ENCODE data around the gene MSL1. TPM values are rescaled to one million over a fixed set of nuclear protein-coding genes. Genes with fewer than 3 reads are reported as not detected.

Gene MSL1
- total RNA-seq, 1 donor from 2014 or later: 84.4 TPM

DNA sequence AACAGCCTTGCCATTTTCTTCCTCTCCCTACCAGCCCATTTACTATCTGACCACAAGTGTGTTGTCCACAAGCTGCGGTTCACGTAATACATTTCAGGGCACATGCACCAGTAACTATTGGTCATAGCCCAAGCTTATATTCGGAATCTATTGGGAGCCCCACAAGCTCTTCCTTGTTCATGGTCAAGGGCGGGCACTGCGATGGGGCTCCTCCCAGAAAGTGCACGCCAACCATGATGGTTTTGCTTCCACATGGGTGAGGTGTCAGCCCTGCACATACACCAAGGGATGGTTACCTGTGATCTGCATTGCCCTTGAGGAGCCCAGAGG is 46.9 kb upstream of the MSL1 start:
- H3K4me3 ChIP-seq: no peak overlapping the region
- peak overlapping the region; percentile 89 for H3K27ac ChIP-seq
- H3K27me3 ChIP-seq: no peaks in the 10 kb centered on the region
- H3K9me3 ChIP-seq: no peaks in the 10 kb centered on the region
- DNase-seq (no peak), ATAC-seq (no peak)
- intact Hi-C loops (cut with DNase I): no loop called here
- H3K4me1 ChIP-seq: peaks cover 68% of the 10 kb centered on the region
- TF ChIP-seq, protein P1, sequence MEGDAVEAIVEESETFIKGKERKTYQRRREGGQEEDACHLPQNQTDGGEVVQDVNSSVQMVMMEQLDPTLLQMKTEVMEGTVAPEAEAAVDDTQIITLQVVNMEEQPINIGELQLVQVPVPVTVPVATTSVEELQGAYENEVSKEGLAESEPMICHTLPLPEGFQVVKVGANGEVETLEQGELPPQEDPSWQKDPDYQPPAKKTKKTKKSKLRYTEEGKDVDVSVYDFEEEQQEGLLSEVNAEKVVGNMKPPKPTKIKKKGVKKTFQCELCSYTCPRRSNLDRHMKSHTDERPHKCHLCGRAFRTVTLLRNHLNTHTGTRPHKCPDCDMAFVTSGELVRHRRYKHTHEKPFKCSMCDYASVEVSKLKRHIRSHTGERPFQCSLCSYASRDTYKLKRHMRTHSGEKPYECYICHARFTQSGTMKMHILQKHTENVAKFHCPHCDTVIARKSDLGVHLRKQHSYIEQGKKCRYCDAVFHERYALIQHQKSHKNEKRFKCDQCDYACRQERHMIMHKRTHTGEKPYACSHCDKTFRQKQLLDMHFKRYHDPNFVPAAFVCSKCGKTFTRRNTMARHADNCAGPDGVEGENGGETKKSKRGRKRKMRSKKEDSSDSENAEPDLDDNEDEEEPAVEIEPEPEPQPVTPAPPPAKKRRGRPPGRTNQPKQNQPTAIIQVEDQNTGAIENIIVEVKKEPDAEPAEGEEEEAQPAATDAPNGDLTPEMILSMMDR (IDR thresholded peaks at IDR 0.05): no peak
- peaks cover 41% of the 10 kb centered on the region for H3K36me3 ChIP-seq

- TF ChIP-seq, protein P1 (IDR thresholded peaks at IDR 0.05): peak; percentile 82
- intact Hi-C loops (cut with DNase I): no loop called here
- Histone ChIP-seq H3K27me3 (no peaks in the 10 kb centered on the region), H3K4me3 (peak overlapping the region; percentile 14), H3K36me3 (peaks cover 44% of the 10 kb centered on the region), H3K9me3 (no peaks in the 10 kb centered on the region), H3K27ac (peak overlapping the region; percentile 89), H3K4me1 (peaks cover 63% of the 10 kb centered on the region)
- ATAC-seq: peak; percentile 79
- peak; percentile 91 for DNase-seq
Measured at GRCh38 chr17:40075201-40075941, 46.4 kb upstream of the MSL1 start.

GRCh38 chr17:40075942-40076498 is 45.8 kb upstream of the MSL1 start:
- peak overlapping the region; percentile 8 for H3K4me3 ChIP-seq
- TF ChIP-seq, protein P1 (IDR thresholded peaks at IDR 0.05): no peak

DNA sequence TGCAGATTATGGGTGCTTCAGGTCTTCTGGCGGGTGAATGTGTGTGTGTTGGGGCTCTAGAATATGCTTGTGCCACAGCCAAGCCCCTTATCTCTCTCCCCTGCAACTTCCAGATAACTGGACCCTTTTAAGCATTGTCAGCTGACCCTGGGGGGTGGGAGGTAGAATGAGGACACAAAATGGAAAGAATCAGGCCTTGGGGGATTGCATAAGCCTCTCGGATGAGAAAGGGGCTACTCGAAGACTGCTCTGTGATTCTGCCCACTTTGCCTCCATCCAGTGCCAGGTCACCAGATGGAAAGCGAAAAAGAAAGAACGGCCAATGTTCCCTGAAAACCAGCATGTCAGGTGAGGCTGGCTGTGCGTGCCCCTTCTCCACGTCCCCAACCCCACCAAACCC is 45.2 kb upstream of the MSL1 start:
- intact Hi-C loops (cut with DNase I): no loop called here
- TF ChIP-seq, protein P1 (IDR thresholded peaks at IDR 0.05): no peak
- DNase-seq (no peak), ATAC-seq (no peak)
- H3K27ac ChIP-seq: no peak overlapping the region
- H3K27me3 ChIP-seq: no peaks in the 10 kb centered on the region
- no peaks in the 10 kb centered on the region for H3K9me3 ChIP-seq
- peaks cover 44% of the 10 kb centered on the region for H3K36me3 ChIP-seq
- no peak overlapping the region for H3K4me3 ChIP-seq
- peaks cover 51% of the 10 kb centered on the region for H3K4me1 ChIP-seq

More at GRCh38 chr17:40075942-40076498, 45.8 kb upstream of the MSL1 start:
- Histone ChIP-seq H3K27ac (peak overlapping the region; percentile 89), H3K27me3 (no peaks in the 10 kb centered on the region), H3K36me3 (peaks cover 44% of the 10 kb centered on the region), H3K9me3 (no peaks in the 10 kb centered on the region), H3K4me1 (peaks cover 56% of the 10 kb centered on the region)
- DNase-seq (no peak), ATAC-seq (no peak)
- intact Hi-C loops (cut with DNase I): no loop called here

DNA sequence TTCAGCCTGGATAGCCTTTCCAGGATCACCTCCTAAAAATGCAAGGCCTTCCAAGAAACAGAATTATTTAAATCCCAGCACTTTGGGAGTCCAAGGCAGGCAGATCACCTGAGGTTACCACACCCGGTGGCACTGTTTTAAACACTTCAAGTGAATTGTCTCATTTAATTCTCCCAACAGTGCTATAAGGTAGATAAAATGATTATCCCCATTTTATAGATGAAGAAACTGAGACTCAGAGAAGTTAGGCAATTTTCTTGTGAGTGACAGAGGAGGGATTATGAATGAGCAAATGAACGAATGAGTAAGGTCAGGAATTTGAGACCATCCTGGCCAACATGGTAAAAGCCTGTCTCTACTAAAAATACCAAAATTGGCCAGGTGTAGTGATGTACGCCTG is 42.2 kb upstream of the MSL1 start:
- intact Hi-C loops (cut with DNase I): no loop called here
- no peaks in the 10 kb centered on the region for H3K9me3 ChIP-seq
- H3K27ac ChIP-seq: no peak overlapping the region
- ATAC-seq (no peak), DNase-seq (no peak)
- no peak overlapping the region for H3K4me3 ChIP-seq
- H3K4me1 ChIP-seq: peaks cover 22% of the 10 kb centered on the region
- H3K27me3 ChIP-seq: no peaks in the 10 kb centered on the region
- TF ChIP-seq, protein P1 (IDR thresholded peaks at IDR 0.05): no peak
- peaks cover 57% of the 10 kb centered on the region for H3K36me3 ChIP-seq
